HG02840 (cell line): ENCODE measurements around the gene PCDH17.

Experiments used
- ATAC-seq: cut with Tn5 transposase; IDR thresholded peaks from one replicate; pipeline ENCODE4 v1.9.1; 2021; ENCODE audit warnings: mild to moderate bottlenecking, moderate library complexity, moderate number of reproducible peaks; ENCODE audit not compliant: unreplicated experiment, low FRiP score

The PCDH17 gene

GRCh38 chr13:57631596-57632275, at the start of gene PCDH17:
TSS of gene PCDH17 (plus strand) at chr13:57631744. CDS start at chr13:57632547, 803 bp downstream.
- ATAC-seq = no peak

- no peak for ATAC-seq
Observed at GRCh38 chr13:57582032-57582431, 49.5 kb upstream of the PCDH17 start.

GRCh38 chr13:57583529-57583928, 48.0 kb upstream of the PCDH17 start:
- no peak for ATAC-seq

- no peak for ATAC-seq
Observed at GRCh38 chr13:57588639-57589038, 42.9 kb upstream of the PCDH17 start.

- no peak for ATAC-seq
Observed at GRCh38 chr13:57595775-57596174, 35.8 kb upstream of the PCDH17 start.

- ATAC-seq = no peak
Observed at GRCh38 chr13:57601536-57601935, 30.0 kb upstream of the PCDH17 start.

- no peak for ATAC-seq
Observed at GRCh38 chr13:57604442-57604841, 27.1 kb upstream of the PCDH17 start.

- no peak for ATAC-seq
Observed at GRCh38 chr13:57611969-57612368, 19.6 kb upstream of the PCDH17 start.

GRCh38 chr13:57612568-57612967, 19.0 kb upstream of the PCDH17 start:
- ATAC-seq = no peak

GRCh38 chr13:57624565-57625435, 6.7 kb upstream of the PCDH17 start:
- ATAC-seq = no peak

- ATAC-seq = no peak
Observed at GRCh38 chr13:57627663-57628062, 3.9 kb upstream of the PCDH17 start.

- ATAC-seq = no peak
Observed at GRCh38 chr13:57629391-57629804, 2.1 kb upstream of the PCDH17 start.

GRCh38 chr13:57629821-57630235, 1.7 kb upstream of the PCDH17 start:
- ATAC-seq = no peak

- no peak for ATAC-seq
Observed at GRCh38 chr13:57630661-57631595, 616 bp upstream of the PCDH17 start.

GRCh38 chr13:57632276-57633140, 964 bp downstream of the PCDH17 start:
- no peak for ATAC-seq

- no peak for ATAC-seq
Observed at GRCh38 chr13:57633141-57633949, 1.8 kb downstream of the PCDH17 start.

GRCh38 chr13:57633950-57634838, 2.6 kb downstream of the PCDH17 start:
- ATAC-seq = no peak

- ATAC-seq = no peak
Observed at GRCh38 chr13:57634839-57635165, 3.3 kb downstream of the PCDH17 start.
